GM12891 (cell line): Measurements from ENCODE around the gene KIF21B.

Experiments used
- DNase-seq: peaks from one replicate; pipeline ENCODE4 v3.0.0; 2011; ENCODE audit warnings: low spot score; ENCODE audit not compliant: insufficient read length
- FAIRE-seq: peaks from 2 replicates; lab custom pipeline; 2011; peaks lifted over from hg19 to GRCh38; lab: Jason Lieb, UNC
- PAX5 ChIP-seq: IDR thresholded peaks from 2 replicates; pipeline ENCODE4 v1.6.1; 2011; ENCODE audit warnings: low read length, moderate library complexity, mild to moderate bottlenecking; ENCODE audit not compliant: insufficient read depth, severe bottlenecking
- POLR2A ChIP-seq: IDR thresholded peaks from 2 replicates; pipeline ENCODE4 v1.6.1; 2011; ENCODE audit warnings: low read depth, low read length, control low read depth
- POLR2AphosphoS5 ChIP-seq: IDR thresholded peaks from 2 replicates; pipeline ENCODE4 v1.6.1; 2011; ENCODE audit warnings: low read depth, low read length, control low read depth
- POU2F2 ChIP-seq: IDR thresholded peaks from 2 replicates; pipeline ENCODE4 v1.6.1; 2011; ENCODE audit warnings: low read depth, mild to moderate bottlenecking, control low read depth, low read length, moderate library complexity
- SPI1 ChIP-seq: IDR thresholded peaks from 2 replicates; pipeline ENCODE4 v1.6.1; 2011; ENCODE audit warnings: low read depth, low read length, control low read depth
- TAF1 ChIP-seq: IDR thresholded peaks from 2 replicates; pipeline ENCODE4 v1.6.1; 2011; ENCODE audit warnings: low read depth, low read length, control low read depth

The KIF21B gene

DNA sequence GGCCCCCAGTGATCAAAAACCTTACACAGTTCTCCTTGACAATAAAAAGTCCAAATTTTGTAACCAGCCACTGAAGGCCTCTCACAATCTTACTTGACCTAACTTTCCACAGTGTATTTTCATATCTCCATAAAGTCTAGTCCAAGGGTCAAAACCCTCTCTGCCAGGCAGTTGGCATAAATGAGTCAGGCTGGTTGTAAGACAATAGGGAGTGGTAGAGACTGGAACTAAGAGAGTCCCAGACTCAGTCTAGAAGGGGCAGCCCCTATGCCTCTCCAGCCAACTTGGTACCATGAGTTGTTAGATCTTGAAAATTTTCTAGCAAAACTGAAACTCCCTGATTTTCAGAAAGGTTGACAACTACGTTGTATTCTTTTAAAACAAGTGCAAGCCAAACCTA is 21.0 kb downstream of the KIF21B start:
- DNase-seq (no peak), FAIRE-seq (no peak)
- TF ChIP-seq TAF1 (no peak), SPI1 (no peak), POLR2AphosphoS5 (no peak), PAX5 (no peak), POLR2A (no peak)

GRCh38 chr1:201001962-201002361 is 21.6 kb downstream of the KIF21B start:
- TF ChIP-seq POLR2AphosphoS5 (no peak), SPI1 (no peak), TAF1 (no peak), POU2F2 (no peak), PAX5 (no peak), POLR2A (no peak)

GRCh38 chr1:201000391-201000790 is 23.1 kb downstream of the KIF21B start:
- FAIRE-seq (no peak), DNase-seq (no peak)
- TF ChIP-seq SPI1 (no peak), POU2F2 (no peak), PAX5 (no peak), POLR2AphosphoS5 (no peak), TAF1 (no peak), POLR2A (no peak)

More at GRCh38 chr1:201001962-201002361, 21.6 kb downstream of the KIF21B start:
- no peak for FAIRE-seq
- DNase-seq: no peak

GRCh38 chr1:200999667-201000066 is 23.8 kb downstream of the KIF21B start:
- DNase-seq (no peak), FAIRE-seq (no peak)
- TF ChIP-seq PAX5 (no peak), POLR2A (no peak), POU2F2 (no peak), POLR2AphosphoS5 (no peak), SPI1 (no peak), TAF1 (no peak)

DNA sequence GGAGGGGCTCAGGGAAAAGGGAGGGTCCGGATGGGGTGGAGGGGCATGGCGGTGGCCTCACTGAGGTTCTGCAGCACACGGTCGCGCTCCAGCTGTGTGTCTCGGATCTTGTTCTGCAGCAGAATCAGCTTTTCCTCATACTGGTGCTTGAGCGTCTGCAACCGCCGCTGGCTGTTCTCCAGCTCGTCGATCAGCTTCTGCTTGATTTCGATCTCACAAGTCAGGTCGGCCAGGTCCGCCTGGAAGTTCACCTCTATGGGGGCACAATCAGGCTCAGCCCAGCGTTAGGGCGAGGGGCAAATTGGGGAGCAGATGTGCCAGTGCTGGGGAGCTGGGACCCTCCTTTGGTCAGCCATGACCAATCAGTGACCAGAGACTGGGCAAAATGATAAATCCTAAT is 25.2 kb downstream of the KIF21B start:
- DNase-seq: no peak
- TF ChIP-seq SPI1 (no peak), POLR2AphosphoS5 (no peak), TAF1 (no peak), POLR2A (no peak), POU2F2 (no peak), PAX5 (no peak)
- FAIRE-seq: no peak

DNA sequence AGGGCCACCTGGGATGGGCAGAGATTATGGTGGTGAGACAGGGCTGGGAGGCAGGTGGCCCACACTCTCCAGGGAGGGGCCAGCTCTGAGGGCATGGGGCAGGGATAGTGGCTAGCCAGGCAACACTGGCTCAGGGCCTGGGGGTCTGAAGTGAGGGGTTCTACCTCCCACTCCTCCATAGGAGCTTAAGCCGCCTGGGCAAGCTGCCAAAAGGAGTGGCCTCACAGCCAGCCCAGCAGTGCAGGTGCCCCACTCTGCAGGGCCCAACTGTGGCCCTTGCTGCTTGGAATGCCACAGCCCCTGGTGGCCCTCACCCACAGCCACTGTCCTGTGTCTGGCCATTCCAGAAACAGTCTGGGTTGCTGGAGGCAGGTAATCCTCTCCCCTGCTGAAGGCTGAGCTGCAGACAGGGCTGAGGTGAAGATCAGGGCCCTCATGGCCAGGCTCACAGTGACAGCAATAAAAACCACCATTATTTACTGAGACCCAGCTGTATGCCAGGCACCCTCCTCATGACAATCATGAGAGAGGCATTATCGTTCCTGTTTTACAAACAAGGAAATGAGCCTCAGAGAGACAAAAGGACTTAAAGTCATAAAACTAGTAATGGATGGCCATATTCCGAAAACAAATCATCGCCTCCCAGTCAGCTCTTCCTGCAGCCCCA is 31.0 kb downstream of the KIF21B start:
- DNase-seq: no peak
- TF ChIP-seq SPI1 (no peak), POLR2AphosphoS5 (no peak), PAX5 (no peak), POLR2A (no peak)
- no peak for FAIRE-seq

GRCh38 chr1:200991097-200991614 is 32.4 kb downstream of the KIF21B start:
- TF ChIP-seq POLR2AphosphoS5 (no peak), POU2F2 (no peak), PAX5 (no peak), POLR2A (no peak), TAF1 (no peak), SPI1 (no peak)
- FAIRE-seq (no peak), DNase-seq (no peak)

DNA sequence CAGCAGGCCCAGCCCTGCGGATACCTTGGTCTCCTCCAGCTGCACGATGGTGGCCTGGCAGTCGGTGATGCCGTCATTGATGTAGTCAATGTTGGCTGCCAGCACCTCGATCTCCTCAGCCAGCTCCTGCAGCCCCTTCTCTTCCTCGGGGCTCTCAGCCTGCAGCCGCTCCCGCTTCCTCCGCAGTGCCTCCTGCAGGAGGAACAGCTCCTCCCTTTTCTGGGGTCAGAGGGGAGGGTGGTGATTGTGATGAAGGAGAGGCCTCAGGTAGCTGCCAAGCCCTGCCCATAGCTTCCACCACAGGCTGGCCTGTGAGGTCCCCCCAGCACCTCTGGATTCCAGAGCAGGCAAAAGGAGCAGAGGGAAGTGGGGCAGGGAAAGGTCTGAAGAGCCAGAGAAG is 33.4 kb downstream of the KIF21B start:
- FAIRE-seq: no peak
- no peak for DNase-seq
- TF ChIP-seq SPI1: no peak
- no peak for TF ChIP-seq POU2F2
- no peak for TF ChIP-seq PAX5
- no peak for TF ChIP-seq TAF1
- no peak for TF ChIP-seq POLR2A
- TF ChIP-seq POLR2AphosphoS5: no peak

GRCh38 chr1:200989337-200989736 is 34.2 kb downstream of the KIF21B start:
- FAIRE-seq: no peak
- TF ChIP-seq TAF1 (no peak), POLR2A (no peak), SPI1 (no peak), POLR2AphosphoS5 (no peak), PAX5 (no peak), POU2F2 (no peak)
- no peak for DNase-seq

DNA sequence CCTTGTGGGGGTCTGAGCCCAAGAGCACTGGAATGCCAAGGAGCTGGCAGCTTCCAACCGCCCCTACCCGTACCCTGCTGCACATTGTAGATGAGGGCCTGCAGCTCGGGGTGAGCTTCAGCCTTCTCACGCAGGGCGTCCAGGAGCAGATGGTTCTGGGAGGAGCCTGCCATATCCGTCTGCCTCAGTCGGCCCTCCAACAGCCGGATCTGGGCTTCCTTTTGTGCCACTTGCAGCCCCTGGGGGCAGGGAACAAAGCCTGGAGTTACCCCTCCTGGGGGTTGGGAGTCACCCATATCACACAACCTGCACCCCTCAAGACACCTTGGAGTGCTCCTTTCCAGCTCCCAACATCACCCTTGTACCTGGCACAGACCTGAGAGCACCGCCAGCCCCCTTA is 34.8 kb downstream of the KIF21B start:
- no peak for FAIRE-seq
- no peak for DNase-seq
- TF ChIP-seq POLR2AphosphoS5 (no peak), POU2F2 (no peak), POLR2A (no peak), PAX5 (no peak), SPI1 (no peak), TAF1 (no peak)
